Mesendoderm (in vitro differentiated cells): ENCODE results near the gene NOC2L.

Experiments used
- DNase-seq: peaks from one replicate; pipeline ENCODE4 v3.0.0; 2013
- H2AK5ac ChIP-seq: 2 replicates; pipeline ENCODE4 v1.6.1; 2013; ENCODE audit warnings: low read length, inconsistent platforms
- H2BK120ac ChIP-seq: 2 replicates; pipeline ENCODE4 v1.6.1; 2013; ENCODE audit warnings: low read depth, mild to moderate bottlenecking, low read length, moderate library complexity, mixed read lengths
- H2BK15ac ChIP-seq: replicated peaks from 2 replicates; pipeline ENCODE4 v1.6.1; 2013; ENCODE audit warnings: low read depth, mild to moderate bottlenecking, moderate library complexity
- H2BK5ac ChIP-seq: 2 replicates; pipeline ENCODE4 v1.6.1; 2013; ENCODE audit warnings: low read length, inconsistent platforms
- H3K18ac ChIP-seq: 2 replicates; pipeline ENCODE4 v1.6.1; 2013; ENCODE audit warnings: mild to moderate bottlenecking, low read length, mixed read lengths
- H3K23ac ChIP-seq: one replicate; pipeline ENCODE4 v1.6.1; 2013; ENCODE audit warnings: low read length
- H3K27ac ChIP-seq: 2 replicates; pipeline ENCODE4 v1.5.1; 2013; ENCODE audit warnings: low read depth, mild to moderate bottlenecking, inconsistent platforms, low read length, moderate library complexity
- H3K27me3 ChIP-seq: 2 replicates; pipeline ENCODE4 v1.6.1; 2013; ENCODE audit warnings: low read length, control low read depth, mild to moderate bottlenecking, inconsistent platforms; ENCODE audit not compliant: insufficient read depth, poor library complexity
- H3K36me3 ChIP-seq: 2 replicates; pipeline ENCODE4 v1.6.1; 2013; ENCODE audit warnings: low read length, inconsistent platforms; ENCODE audit not compliant: control insufficient read depth, insufficient read depth
- H3K4ac ChIP-seq: one replicate; pipeline ENCODE4 v1.6.1; 2013; ENCODE audit warnings: low read depth, mild to moderate bottlenecking, low read length, moderate library complexity
- H3K4me1 ChIP-seq: 2 replicates; pipeline ENCODE4 v1.6.1; 2013; ENCODE audit warnings: low read depth, low read length, inconsistent platforms; ENCODE audit not compliant: control insufficient read depth
- H3K4me2 ChIP-seq: 2 replicates; pipeline ENCODE4 v1.6.1; 2013; ENCODE audit warnings: low read length
- H3K4me3 ChIP-seq: 2 replicates; pipeline ENCODE4 v1.5.1; 2013; ENCODE audit warnings: mild to moderate bottlenecking, low read length
- H3K56ac ChIP-seq: one replicate; pipeline ENCODE4 v1.6.1; 2013; ENCODE audit warnings: low read length
- H3K79me1 ChIP-seq: 2 replicates; pipeline ENCODE4 v1.6.1; 2013; ENCODE audit warnings: low read length, inconsistent platforms
- H3K79me2 ChIP-seq: 2 replicates; pipeline ENCODE4 v1.6.1; 2013; ENCODE audit warnings: mild to moderate bottlenecking, low read length; ENCODE audit not compliant: control insufficient read depth, insufficient read depth
- H3K9ac ChIP-seq: 2 replicates; pipeline ENCODE4 v1.6.1; 2013; ENCODE audit warnings: low read length, inconsistent platforms
- H4K5ac ChIP-seq: one replicate; pipeline ENCODE4 v1.6.1; 2013; ENCODE audit warnings: low read length
- H4K8ac ChIP-seq: one replicate; pipeline ENCODE4 v1.6.1; 2013; ENCODE audit warnings: low read depth, mild to moderate bottlenecking, control low read depth, low read length, moderate library complexity
- WGBS: extraction: QIAGEN DNeasy Blood & Tissue Kit; methylation state at CpG from one replicate; pipeline ENCODE4 v1.1.7; 2013; ENCODE audit warnings: low lambda C conversion rate, missing lambda C conversion rate; ENCODE audit not compliant: insufficient coverage; ENCODE audit errors: extremely low coverage; 5-methylcytosine and 5-hydroxymethylcytosine counted together

Gene NOC2L

DNA sequence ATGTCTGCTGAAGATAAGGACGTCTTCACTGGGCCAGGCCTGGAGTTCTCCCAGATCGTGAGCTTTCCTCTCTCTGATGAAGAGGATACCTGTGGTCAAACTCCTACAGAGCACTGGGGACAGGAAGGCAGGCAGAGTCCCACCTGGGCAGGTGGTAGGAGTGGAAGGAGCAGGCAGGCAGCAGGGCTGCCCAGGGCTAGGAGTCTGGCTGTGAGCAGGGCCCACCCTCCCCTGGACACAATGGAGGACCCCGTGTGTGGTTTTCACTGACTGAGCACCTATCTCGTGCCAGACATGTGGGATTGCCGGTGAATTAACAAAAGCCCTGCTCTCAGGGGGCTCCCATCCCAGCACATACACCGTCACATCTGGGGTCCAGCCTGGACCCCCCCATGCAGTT lies 40.2 kb downstream of the NOC2L start:
- no peaks in the 10 kb centered on the region for H3K79me2 ChIP-seq
- H2BK120ac ChIP-seq, result no peak overlapping the region
- WGBS, result no CpG with 5 or more reads among the region's 6 CpGs
- no peaks in the 10 kb centered on the region for H3K27me3 ChIP-seq
- H2BK5ac ChIP-seq, result no peak overlapping the region
- H4K8ac ChIP-seq, result no peak overlapping the region
- no peak overlapping the region for H3K23ac ChIP-seq
- no peak for DNase-seq
- no peak overlapping the region for H3K4me3 ChIP-seq
- H3K9ac ChIP-seq, result no peak overlapping the region
- H3K36me3 ChIP-seq, result peaks cover 1% of the 10 kb centered on the region
- no peak overlapping the region for H3K56ac ChIP-seq
- H3K4me2 ChIP-seq, result no peak overlapping the region
- H4K5ac ChIP-seq, result no peak overlapping the region
- peaks cover 8% of the 10 kb centered on the region for H3K4me1 ChIP-seq
- peaks cover 4% of the 10 kb centered on the region for H3K79me1 ChIP-seq
- H2AK5ac ChIP-seq, result no peak overlapping the region
- no peak overlapping the region for H3K4ac ChIP-seq
- no peak overlapping the region for H2BK15ac ChIP-seq
- no peak overlapping the region for H3K27ac ChIP-seq
- no peak overlapping the region for H3K18ac ChIP-seq

DNA sequence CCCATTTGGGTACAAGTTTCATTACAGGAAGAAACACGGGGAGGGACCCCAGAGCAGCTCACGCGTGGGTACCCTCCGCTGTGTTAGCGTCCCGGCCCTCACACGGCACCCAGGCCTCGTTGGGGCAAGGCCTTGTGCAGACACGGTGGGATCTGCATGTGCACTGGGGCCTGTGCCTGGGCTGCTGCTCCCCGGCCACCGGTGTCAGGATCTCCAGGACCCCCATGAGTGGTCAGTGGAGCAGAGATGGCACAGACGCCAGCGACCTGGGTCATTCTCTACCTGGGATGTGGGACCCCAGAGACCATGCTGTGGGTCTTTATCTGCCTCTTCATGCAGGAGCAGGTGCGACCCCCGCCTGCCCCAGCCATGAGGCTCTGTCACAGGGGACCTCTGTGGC lies 40.7 kb downstream of the NOC2L start:
- Histone ChIP-seq H4K8ac (no peak overlapping the region), H3K9ac (no peak overlapping the region), H3K27me3 (no peaks in the 10 kb centered on the region), H3K4ac (no peak overlapping the region), H2BK15ac (no peak overlapping the region), H3K4me3 (no peak overlapping the region), H3K79me2 (no peaks in the 10 kb centered on the region), H2AK5ac (no peak overlapping the region), H4K5ac (no peak overlapping the region), H3K56ac (no peak overlapping the region), H2BK5ac (no peak overlapping the region), H3K36me3 (peaks cover 1% of the 10 kb centered on the region), H3K4me2 (no peak overlapping the region), H3K18ac (no peak overlapping the region), H3K4me1 (peaks cover 8% of the 10 kb centered on the region), H3K79me1 (peaks cover 4% of the 10 kb centered on the region), H2BK120ac (no peak overlapping the region), H3K27ac (no peak overlapping the region), H3K23ac (no peak overlapping the region)
- no CpG with 5 or more reads among the region's 15 CpGs for whole genome bisulfite sequencing
- DNase-seq, result no peak

GRCh38 chr1:917466-918091 lies 41.5 kb downstream of the NOC2L start:
- Histone ChIP-seq H2BK5ac (no peak overlapping the region), H2AK5ac (no peak overlapping the region), H3K27me3 (no peaks in the 10 kb centered on the region), H3K18ac (no peak overlapping the region), H3K36me3 (peaks cover 1% of the 10 kb centered on the region), H2BK15ac (no peak overlapping the region), H4K5ac (no peak overlapping the region), H2BK120ac (no peak overlapping the region), H3K4me1 (peaks cover 4% of the 10 kb centered on the region), H3K4me2 (no peak overlapping the region), H3K4me3 (no peak overlapping the region), H3K23ac (no peak overlapping the region), H3K27ac (no peak overlapping the region), H3K4ac (no peak overlapping the region), H3K79me2 (no peaks in the 10 kb centered on the region), H3K9ac (no peak overlapping the region), H3K56ac (peak overlapping the region; percentile 22), H4K8ac (no peak overlapping the region), H3K79me1 (peaks cover 2% of the 10 kb centered on the region)
- no peak for DNase-seq
- WGBS, result no CpG with 5 or more reads among the region's 22 CpGs

DNA sequence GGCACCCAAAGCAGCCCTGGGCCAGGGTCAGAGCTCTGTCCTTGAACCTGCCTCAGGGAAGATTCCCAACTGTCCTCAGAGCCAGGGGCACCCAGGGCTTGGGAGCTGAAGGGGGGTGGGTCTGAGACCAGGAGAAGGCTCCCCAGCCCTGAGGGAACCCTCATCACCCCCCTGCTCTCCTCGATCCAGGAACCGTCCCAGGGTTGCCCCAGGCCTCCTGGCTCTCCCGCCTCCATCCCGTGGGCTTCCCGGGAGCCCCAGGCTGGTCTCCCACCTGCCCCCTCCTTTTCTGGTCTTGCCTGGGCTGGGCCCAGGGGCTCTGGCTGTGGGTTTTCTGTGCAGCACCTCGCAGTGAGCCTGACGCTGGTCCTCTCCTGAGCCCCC lies 42.0 kb downstream of the NOC2L start:
- no peak overlapping the region for H4K8ac ChIP-seq
- H3K56ac ChIP-seq, result no peak overlapping the region
- H4K5ac ChIP-seq, result no peak overlapping the region
- H3K4me2 ChIP-seq, result no peak overlapping the region
- H3K27ac ChIP-seq, result no peak overlapping the region
- no peak overlapping the region for H3K4ac ChIP-seq
- WGBS, result no CpG with 5 or more reads among the region's 7 CpGs
- no peak overlapping the region for H2BK5ac ChIP-seq
- no peak overlapping the region for H3K18ac ChIP-seq
- peaks cover 1% of the 10 kb centered on the region for H3K36me3 ChIP-seq
- no peak for DNase-seq
- no peak overlapping the region for H3K9ac ChIP-seq
- H2BK15ac ChIP-seq, result no peak overlapping the region
- H3K79me1 ChIP-seq, result peaks cover 2% of the 10 kb centered on the region
- no peak overlapping the region for H2AK5ac ChIP-seq
- no peak overlapping the region for H3K4me3 ChIP-seq
- H3K79me2 ChIP-seq, result no peaks in the 10 kb centered on the region
- H3K27me3 ChIP-seq, result no peaks in the 10 kb centered on the region
- H2BK120ac ChIP-seq, result no peak overlapping the region
- H3K4me1 ChIP-seq, result peaks cover 4% of the 10 kb centered on the region
- H3K23ac ChIP-seq, result no peak overlapping the region

DNA sequence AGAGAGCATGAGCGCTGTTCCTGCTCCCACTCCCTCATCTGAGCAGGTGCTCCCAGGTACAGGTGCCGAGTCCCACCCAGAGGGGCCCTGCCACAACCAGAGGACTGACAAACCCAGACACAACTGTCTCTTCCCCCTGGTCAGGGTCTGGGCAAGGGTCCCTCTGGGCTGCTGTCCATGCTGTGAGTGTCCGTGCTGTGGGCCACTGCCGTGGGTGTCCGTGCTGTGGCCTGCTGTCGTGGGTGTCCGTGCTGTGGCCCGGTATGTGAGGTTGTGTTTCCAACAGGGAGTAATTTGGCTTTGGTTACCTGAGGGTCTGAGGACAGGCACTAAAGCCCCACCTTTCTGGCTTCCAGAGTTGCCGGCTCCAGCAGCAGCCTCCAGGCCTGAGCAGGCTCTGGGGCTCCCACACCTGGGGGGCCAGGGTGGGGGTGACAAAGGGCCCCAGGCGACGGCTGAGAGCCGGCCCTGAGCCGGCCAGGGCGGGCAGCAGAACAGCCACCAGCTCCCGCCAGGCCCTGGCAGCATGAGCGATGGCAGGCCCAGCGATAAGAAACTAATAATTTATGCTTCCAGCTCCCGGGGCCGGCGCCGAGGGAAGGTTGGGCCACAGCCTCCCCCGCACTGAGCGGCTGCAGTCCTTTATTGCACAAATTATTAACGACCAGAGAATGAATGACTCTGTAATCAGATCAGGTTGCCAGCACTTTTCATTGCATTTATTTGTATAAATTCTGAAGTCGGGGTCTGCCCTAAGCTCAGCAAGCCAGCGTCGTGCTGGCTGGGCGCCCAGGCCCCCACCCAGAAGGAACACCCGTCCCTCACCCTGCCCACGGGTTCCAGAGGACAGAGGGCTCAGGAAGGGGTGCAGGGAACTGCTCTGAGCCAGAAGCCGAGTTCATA lies 42.6 kb downstream of the NOC2L start:
- H4K5ac ChIP-seq, result no peak overlapping the region
- H2BK120ac ChIP-seq, result no peak overlapping the region
- no peak overlapping the region for H3K4ac ChIP-seq
- H3K36me3 ChIP-seq, result no peaks in the 10 kb centered on the region
- H4K8ac ChIP-seq, result no peak overlapping the region
- peaks cover under 1% of the 10 kb centered on the region for H3K79me1 ChIP-seq
- H2BK5ac ChIP-seq, result no peak overlapping the region
- no peak for DNase-seq
- no peak overlapping the region for H3K4me3 ChIP-seq
- no peak overlapping the region for H2AK5ac ChIP-seq
- H2BK15ac ChIP-seq, result no peak overlapping the region
- H3K56ac ChIP-seq, result no peak overlapping the region
- no peaks in the 10 kb centered on the region for H3K27me3 ChIP-seq
- no peak overlapping the region for H3K23ac ChIP-seq
- H3K9ac ChIP-seq, result no peak overlapping the region
- H3K79me2 ChIP-seq, result no peaks in the 10 kb centered on the region
- H3K18ac ChIP-seq, result no peak overlapping the region
- no CpG with 5 or more reads among the region's 31 CpGs for WGBS
- peaks cover 2% of the 10 kb centered on the region for H3K4me1 ChIP-seq
- H3K27ac ChIP-seq, result no peak overlapping the region
- H3K4me2 ChIP-seq, result no peak overlapping the region
